ENCODE measurements around the gene VRK2. TPM values are rescaled to one million over a fixed set of nuclear protein-coding genes. Genes with fewer than 3 reads are reported as not detected.
"Not testable (repeated sequence)": the region's sequence is repeated elsewhere in the genome, so short reads cannot be mapped to it uniquely, and the experiment has no call there.

Gene VRK2
- total RNA-seq, 1 experiment from 2014 or later = 25.4 TPM

DNA sequence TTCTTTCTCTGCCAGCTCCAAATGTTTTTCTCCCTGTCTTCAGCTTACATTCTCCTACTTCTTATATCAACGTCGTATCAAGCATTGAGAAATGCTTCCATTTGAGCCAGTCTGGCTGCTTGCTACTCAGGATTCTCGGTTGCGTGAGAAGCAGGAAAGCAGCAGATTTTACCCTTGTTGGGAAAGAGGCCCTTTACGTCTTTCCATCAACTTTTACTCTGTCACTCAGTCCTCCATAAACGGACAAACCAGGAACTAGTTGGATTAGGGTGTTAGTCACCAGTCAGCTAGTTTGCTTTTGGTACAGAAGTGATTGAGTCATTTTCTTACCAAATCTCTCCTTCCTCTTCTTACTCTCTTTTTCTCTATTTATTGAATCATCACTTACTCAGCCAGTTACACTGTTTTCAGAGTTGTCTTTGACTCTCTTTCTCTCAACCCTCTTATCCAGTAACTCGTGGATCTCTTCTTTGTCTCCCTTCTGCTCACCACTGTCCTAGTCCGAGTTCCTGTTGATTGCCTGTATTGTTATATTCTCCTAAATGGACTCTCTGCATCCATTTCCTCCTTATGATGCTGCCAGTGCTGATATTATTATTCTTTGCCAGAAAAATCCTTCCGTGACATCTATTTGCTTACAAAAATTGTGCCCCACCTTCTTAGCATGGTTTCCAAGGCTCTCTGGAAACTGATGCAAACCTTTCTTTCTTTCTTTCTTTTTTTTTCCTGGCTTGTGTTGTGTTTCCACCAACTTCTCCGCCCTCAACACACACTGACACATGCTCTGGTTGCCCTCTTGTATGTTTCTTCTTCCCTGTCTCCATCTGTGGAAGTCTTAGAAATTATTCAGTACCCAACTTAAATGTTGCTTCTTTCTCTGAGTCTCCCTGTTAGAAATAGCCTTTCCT lies 61.5 kb downstream of the VRK2 start:
- peak overlapping the region; percentile 31 for H3K4me3 Mint-ChIP-seq (ENCODE audit: low read depth, unreplicated experiment)
- TF ChIP-seq, protein P1, sequence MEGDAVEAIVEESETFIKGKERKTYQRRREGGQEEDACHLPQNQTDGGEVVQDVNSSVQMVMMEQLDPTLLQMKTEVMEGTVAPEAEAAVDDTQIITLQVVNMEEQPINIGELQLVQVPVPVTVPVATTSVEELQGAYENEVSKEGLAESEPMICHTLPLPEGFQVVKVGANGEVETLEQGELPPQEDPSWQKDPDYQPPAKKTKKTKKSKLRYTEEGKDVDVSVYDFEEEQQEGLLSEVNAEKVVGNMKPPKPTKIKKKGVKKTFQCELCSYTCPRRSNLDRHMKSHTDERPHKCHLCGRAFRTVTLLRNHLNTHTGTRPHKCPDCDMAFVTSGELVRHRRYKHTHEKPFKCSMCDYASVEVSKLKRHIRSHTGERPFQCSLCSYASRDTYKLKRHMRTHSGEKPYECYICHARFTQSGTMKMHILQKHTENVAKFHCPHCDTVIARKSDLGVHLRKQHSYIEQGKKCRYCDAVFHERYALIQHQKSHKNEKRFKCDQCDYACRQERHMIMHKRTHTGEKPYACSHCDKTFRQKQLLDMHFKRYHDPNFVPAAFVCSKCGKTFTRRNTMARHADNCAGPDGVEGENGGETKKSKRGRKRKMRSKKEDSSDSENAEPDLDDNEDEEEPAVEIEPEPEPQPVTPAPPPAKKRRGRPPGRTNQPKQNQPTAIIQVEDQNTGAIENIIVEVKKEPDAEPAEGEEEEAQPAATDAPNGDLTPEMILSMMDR (IDR thresholded peaks at IDR 0.05; ENCODE audit: unreplicated experiment) = no peak
- peaks cover 10% of the 10 kb centered on the region for H3K36me3 Mint-ChIP-seq (ENCODE audit: insufficient read depth, unreplicated experiment)
- H3K27ac Mint-ChIP-seq (ENCODE audit: unreplicated experiment) = peak overlapping the region; percentile 81
- intact Hi-C loops (cut with micrococcal nuclease; ENCODE audit: unreplicated experiment) = loop anchor here (2.0 kb wide), 1 partner anchor 59 kb away; no protein-coding TSS in a partner anchor
- peaks cover 42% of the 10 kb centered on the region for H3K4me1 Mint-ChIP-seq (ENCODE audit: low read depth, unreplicated experiment)
- peak; percentile 52 for DNase-seq
- BruUV-seq (replicated peaks) = TSS peak; percentile 95
- CTCF ChIA-PET = interaction anchor here (0.9 to 1.0 kb wide), 2 partner anchors 348 to 387 kb away, joined by 3 to 5 read pairs; no protein-coding TSS in a partner anchor
- no peaks in the 10 kb centered on the region for H3K9me3 Mint-ChIP-seq (ENCODE audit: low read depth, unreplicated experiment)
- H3K27me3 Mint-ChIP-seq (ENCODE audit: unreplicated experiment) = no peaks in the 10 kb centered on the region

GRCh38 chr2:58109481-58109880 lies 62.9 kb downstream of the VRK2 start:
- Mint-ChIP-seq H3K27ac (ENCODE audit: unreplicated experiment) (no peak overlapping the region), H3K4me3 (ENCODE audit: low read depth, unreplicated experiment) (no peak overlapping the region), H3K27me3 (ENCODE audit: unreplicated experiment) (no peaks in the 10 kb centered on the region), H3K9me3 (ENCODE audit: low read depth, unreplicated experiment) (no peaks in the 10 kb centered on the region), H3K4me1 (ENCODE audit: low read depth, unreplicated experiment) (peaks cover 56% of the 10 kb centered on the region), H3K36me3 (ENCODE audit: insufficient read depth, unreplicated experiment) (peaks cover 20% of the 10 kb centered on the region)
- intact Hi-C loops (cut with micrococcal nuclease; ENCODE audit: unreplicated experiment) = loop anchor here (2.0 kb wide), 1 partner anchor 61 kb away; no protein-coding TSS in a partner anchor
- no TSS peak for BruUV-seq (replicated peaks)
- DNase-seq = no peak
- CTCF ChIA-PET = no interaction called here
- TF ChIP-seq, protein P1 (IDR thresholded peaks at IDR 0.05; ENCODE audit: unreplicated experiment) = no peak

GRCh38 chr2:58110765-58111164 lies 64.2 kb downstream of the VRK2 start:
- TF ChIP-seq, protein P1 (IDR thresholded peaks at IDR 0.05; ENCODE audit: unreplicated experiment) = no peak
- Mint-ChIP-seq H3K36me3 (ENCODE audit: insufficient read depth, unreplicated experiment) (peaks cover 20% of the 10 kb centered on the region), H3K27me3 (ENCODE audit: unreplicated experiment) (no peaks in the 10 kb centered on the region), H3K9me3 (ENCODE audit: low read depth, unreplicated experiment) (no peaks in the 10 kb centered on the region), H3K4me3 (ENCODE audit: low read depth, unreplicated experiment) (no peak overlapping the region), H3K27ac (ENCODE audit: unreplicated experiment) (no peak overlapping the region), H3K4me1 (ENCODE audit: low read depth, unreplicated experiment) (peaks cover 68% of the 10 kb centered on the region)
- intact Hi-C loops (cut with micrococcal nuclease; ENCODE audit: unreplicated experiment) = no loop called here
- BruUV-seq (replicated peaks) = no TSS peak
- no peak for DNase-seq
- CTCF ChIA-PET = no interaction called here

DNA sequence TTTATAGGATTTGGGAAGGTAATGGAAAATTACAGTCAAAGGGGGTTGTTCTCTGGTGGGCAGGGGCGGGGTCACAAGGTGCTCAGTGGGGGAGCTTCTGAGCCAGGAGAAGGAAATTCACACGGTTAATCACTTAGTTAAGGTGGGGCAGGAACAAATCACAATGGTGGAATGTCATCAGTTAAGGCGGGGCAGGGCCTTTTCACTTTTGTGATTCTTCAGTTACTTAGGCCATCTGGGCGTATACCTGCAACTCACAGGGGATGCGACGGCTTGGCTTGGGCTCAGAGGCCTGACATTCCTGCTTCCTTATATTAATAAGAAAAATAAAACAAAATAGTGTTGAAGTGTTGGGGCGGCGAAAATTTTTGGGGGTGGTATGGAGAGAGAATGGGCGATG lies 67.0 kb downstream of the VRK2 start:
- H3K9me3 Mint-ChIP-seq (ENCODE audit: low read depth, unreplicated experiment); H3K27me3 Mint-ChIP-seq (ENCODE audit: unreplicated experiment); CTCF ChIA-PET; BruUV-seq (replicated peaks); intact Hi-C loops (cut with micrococcal nuclease; ENCODE audit: unreplicated experiment): not testable (repeated sequence)
- Mint-ChIP-seq H3K27ac (ENCODE audit: unreplicated experiment) (peak overlapping the region; percentile 92), H3K36me3 (ENCODE audit: insufficient read depth, unreplicated experiment) (peaks cover 15% of the 10 kb centered on the region), H3K4me1 (ENCODE audit: low read depth, unreplicated experiment) (peaks cover 67% of the 10 kb centered on the region), H3K4me3 (ENCODE audit: low read depth, unreplicated experiment) (peak overlapping the region; percentile 29)
- peak; percentile 31 for DNase-seq
